SU-DHL-6 (cell line): ENCODE results near the gene MED12L.

ENCODE experiments used
- H2AFZ ChIP-seq: fragments of 200-600 bp; sonication (generic); 2 replicates; pipeline ENCODE4 v1.6.1; 2014; ENCODE audit warnings: low read depth, mild to moderate bottlenecking, moderate library complexity, mixed read lengths, antibody characterized with exemption, low read length; ENCODE audit not compliant: severe bottlenecking
- H3F3A ChIP-seq: fragments of 200-600 bp; shearing (Covaris generic); 2 replicates; pipeline ENCODE4 v1.6.0; 2016; ENCODE audit warnings: antibody characterized with exemption, mild to moderate bottlenecking; ENCODE audit not compliant: insufficient read depth
- H3K27ac ChIP-seq: fragments of 200-600 bp; sonication (generic); 2 replicates; pipeline ENCODE4 v1.5.1; 2016; ENCODE audit warnings: low read depth, mild to moderate bottlenecking, low read length, moderate library complexity, mixed read lengths
- H3K27me3 ChIP-seq: fragments of 200-600 bp; sonication (generic), shearing (Covaris generic); 2 replicates; pipeline ENCODE4 v1.6.0; 2014; ENCODE audit warnings: mild to moderate bottlenecking, low read length
- H3K36me3 ChIP-seq: fragments of 200-600 bp; sonication (generic); 2 replicates; pipeline ENCODE4 v1.6.1; 2014; ENCODE audit warnings: mild to moderate bottlenecking, low read length, mixed read lengths
- H3K4me2 ChIP-seq: fragments of 300-600, 200-600 bp; shearing (Covaris generic), sonication (generic); 2 replicates; pipeline ENCODE4 v1.6.0; 2014; ENCODE audit warnings: low read length, low read depth, mild to moderate bottlenecking; ENCODE audit not compliant: poor library complexity, severe bottlenecking
- H3K4me3 ChIP-seq: fragments of 200-600 bp; sonication (generic); 2 replicates; pipeline ENCODE4 v1.5.1; 2014; ENCODE audit warnings: antibody characterized with exemption, low read length, mild to moderate bottlenecking, mixed read lengths; ENCODE audit not compliant: insufficient read depth, poor library complexity, severe bottlenecking
- H3K79me2 ChIP-seq: fragments of 200-600 bp; sonication (generic); 2 replicates; pipeline ENCODE4 v1.6.1; 2014; ENCODE audit warnings: mild to moderate bottlenecking, low read length, moderate library complexity; ENCODE audit not compliant: insufficient read depth
- H3K9ac ChIP-seq: fragments of 200-600 bp; sonication (generic); 2 replicates; pipeline ENCODE4 v1.7.0; 2014; ENCODE audit warnings: mild to moderate bottlenecking, low read length
- H3K9me2 ChIP-seq: fragments of 200-600 bp; sonication (generic); replicated peaks from 2 replicates; pipeline ENCODE4 v1.6.1; 2014; ENCODE audit warnings: low read length; ENCODE audit not compliant: insufficient read depth
- H3K9me3 ChIP-seq: fragments of 200-600 bp; sonication (generic); 2 replicates; pipeline ENCODE4 v1.6.1; 2014; ENCODE audit warnings: low read length, mixed read lengths; ENCODE audit not compliant: insufficient read depth
- H4K20me1 ChIP-seq: fragments of 200-600 bp; sonication (generic); 2 replicates; pipeline ENCODE4 v1.6.1; 2014; ENCODE audit warnings: low read depth, mild to moderate bottlenecking, antibody characterized with exemption, low read length, moderate library complexity, mixed read lengths
- EZH2phosphoT487 ChIP-seq: fragments of 200-600 bp; sonication (generic), shearing (Covaris generic); conservative IDR thresholded peaks from 2 replicates; pipeline ENCODE4 v1.6.1; 2018; ENCODE audit warnings: mild to moderate bottlenecking, antibody characterized with exemption, low read length, moderate library complexity, mixed read lengths
- TF ChIP-seq, protein P1 (sequence below): fragments of 200-600 bp; sonication (generic); IDR thresholded peaks from one replicate; pipeline ENCODE4 v1.5.1; 2017; ENCODE audit warnings: antibody characterized with exemption, mild to moderate bottlenecking, low read length, moderate library complexity; ENCODE audit not compliant: insufficient read depth, poor library complexity, severe bottlenecking

MED12L gene

DNA sequence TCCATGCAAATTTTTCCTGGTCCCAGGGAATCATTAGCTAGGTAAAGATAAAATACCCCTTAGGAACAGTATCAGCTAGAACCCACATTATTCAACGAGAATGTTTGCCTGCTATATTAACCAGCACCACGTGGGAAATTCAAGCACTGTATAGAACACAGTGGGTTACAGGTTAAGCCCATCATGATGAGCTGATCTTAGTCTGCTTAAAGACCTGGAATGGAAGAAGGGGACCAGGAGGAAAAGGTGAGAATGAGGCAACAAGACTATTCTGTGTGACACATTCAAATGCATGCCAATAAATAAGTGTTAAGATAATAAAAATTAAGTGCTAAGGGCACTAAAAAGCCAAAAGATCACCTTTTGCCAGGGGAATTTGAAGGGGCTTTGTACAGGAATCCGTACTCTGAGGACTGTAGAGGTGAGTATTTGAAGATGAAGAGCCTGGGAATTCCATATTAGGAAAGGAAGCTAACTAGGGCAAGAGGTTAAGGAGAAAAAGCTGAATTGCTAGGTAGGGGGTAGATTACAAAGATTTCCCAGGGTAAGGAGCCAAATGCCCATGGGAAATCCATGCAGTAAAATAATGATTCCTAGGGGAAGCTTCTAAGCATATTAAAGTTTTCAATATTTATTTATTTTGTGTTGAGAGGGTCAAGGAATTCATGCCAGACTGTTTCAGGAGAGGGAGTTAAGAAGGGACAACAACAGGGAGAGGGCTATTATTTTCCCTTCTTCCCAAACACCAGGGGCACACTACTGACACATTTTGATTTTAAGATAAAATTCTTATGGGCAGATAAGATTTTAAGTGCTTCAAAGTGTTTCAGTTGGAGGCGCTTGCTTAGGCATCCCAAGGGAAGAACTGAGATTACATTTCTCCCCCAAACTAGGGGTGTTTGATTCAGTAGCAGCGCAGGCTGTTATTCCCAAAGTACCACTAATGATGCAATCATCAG lies 2.3 kb upstream of the MED12L start:
- peaks cover 1% of the 10 kb centered on the region; the same call in 1 of the 2 replicates for H3K36me3 ChIP-seq
- H2AFZ ChIP-seq = no peak overlapping the region
- H4K20me1 ChIP-seq = no peaks in the 10 kb centered on the region
- H3K9ac ChIP-seq = no peak overlapping the region
- no peak overlapping the region for H3K4me2 ChIP-seq
- no peaks in the 10 kb centered on the region for H3F3A ChIP-seq
- TF ChIP-seq, protein P1, sequence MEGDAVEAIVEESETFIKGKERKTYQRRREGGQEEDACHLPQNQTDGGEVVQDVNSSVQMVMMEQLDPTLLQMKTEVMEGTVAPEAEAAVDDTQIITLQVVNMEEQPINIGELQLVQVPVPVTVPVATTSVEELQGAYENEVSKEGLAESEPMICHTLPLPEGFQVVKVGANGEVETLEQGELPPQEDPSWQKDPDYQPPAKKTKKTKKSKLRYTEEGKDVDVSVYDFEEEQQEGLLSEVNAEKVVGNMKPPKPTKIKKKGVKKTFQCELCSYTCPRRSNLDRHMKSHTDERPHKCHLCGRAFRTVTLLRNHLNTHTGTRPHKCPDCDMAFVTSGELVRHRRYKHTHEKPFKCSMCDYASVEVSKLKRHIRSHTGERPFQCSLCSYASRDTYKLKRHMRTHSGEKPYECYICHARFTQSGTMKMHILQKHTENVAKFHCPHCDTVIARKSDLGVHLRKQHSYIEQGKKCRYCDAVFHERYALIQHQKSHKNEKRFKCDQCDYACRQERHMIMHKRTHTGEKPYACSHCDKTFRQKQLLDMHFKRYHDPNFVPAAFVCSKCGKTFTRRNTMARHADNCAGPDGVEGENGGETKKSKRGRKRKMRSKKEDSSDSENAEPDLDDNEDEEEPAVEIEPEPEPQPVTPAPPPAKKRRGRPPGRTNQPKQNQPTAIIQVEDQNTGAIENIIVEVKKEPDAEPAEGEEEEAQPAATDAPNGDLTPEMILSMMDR = no peak
- TF ChIP-seq EZH2phosphoT487 = no peak
- no peaks in the 10 kb centered on the region for H3K9me2 ChIP-seq
- no peaks in the 10 kb centered on the region for H3K9me3 ChIP-seq
- H3K27ac ChIP-seq = no peak overlapping the region
- H3K4me3 ChIP-seq = no peak overlapping the region
- H3K27me3 ChIP-seq = no peaks in the 10 kb centered on the region
- peaks cover 11% of the 10 kb centered on the region; the same call in 1 of the 2 replicates for H3K79me2 ChIP-seq

DNA sequence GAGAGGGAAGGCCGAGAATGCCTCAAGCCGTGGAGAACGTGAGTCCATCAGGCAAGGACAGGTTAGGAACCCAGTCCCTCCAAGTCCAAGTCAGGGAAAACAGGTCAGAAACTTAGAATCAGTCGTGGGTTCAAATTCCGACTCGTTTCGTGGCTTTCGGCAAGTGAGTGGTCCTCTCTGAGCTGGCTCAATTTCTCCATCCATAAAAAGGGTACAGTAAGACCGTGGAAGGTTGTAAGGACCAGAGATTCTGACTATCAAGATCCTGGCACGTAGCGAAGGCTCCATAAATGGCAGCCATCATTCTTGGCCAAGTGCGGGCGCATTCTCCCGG lies 604 bp upstream of the MED12L start:
- Histone ChIP-seq H3K36me3 (peaks cover 4% of the 10 kb centered on the region; the same call in 1 of the 2 replicates), H3K27ac (no peak overlapping the region), H3K4me2 (peak overlapping the region; percentile 50), H3K9ac (peak overlapping the region; percentile 90), H3K79me2 (peaks cover 19% of the 10 kb centered on the region; the same call in 1 of the 2 replicates), H3K4me3 (peak overlapping the region; percentile 72), H3K9me3 (no peaks in the 10 kb centered on the region), H3F3A (no peaks in the 10 kb centered on the region), H3K27me3 (no peaks in the 10 kb centered on the region), H3K9me2 (no peaks in the 10 kb centered on the region), H2AFZ (peak overlapping the region; percentile 97), H4K20me1 (no peaks in the 10 kb centered on the region)
- TF ChIP-seq, protein P1 = no peak
- TF ChIP-seq EZH2phosphoT487 = no peak

DNA sequence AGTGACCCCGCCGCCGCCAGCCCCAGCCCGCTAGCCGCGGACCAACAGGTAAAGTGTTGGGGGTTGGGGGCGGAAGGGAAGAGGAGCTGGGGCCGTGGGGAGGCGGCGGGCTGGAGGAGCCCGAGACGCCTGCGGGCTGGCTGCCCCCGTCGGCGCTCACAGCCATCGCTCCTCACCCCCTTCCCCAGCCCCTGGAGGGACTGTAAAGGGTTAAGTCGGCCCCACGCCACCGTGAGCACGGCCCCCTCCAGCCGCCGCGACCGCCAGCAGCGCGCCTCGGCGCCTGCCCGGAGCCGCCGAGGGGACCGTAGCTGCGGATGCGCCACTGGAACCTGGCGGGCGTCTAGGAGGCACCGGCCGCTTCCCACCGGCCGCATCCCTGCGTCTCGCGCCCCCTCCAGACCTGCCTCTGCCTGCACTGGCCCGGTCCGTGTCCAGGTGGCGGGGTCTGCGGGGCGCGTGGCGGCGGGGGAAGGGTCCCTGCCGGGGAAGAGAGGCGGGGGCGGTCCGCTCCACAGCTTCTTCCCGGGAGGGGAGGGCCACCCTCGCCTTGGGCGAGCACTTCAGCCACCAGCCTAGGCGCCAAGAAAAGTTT lies 522 bp downstream of the MED12L start:
- Histone ChIP-seq H3K27me3 (no peaks in the 10 kb centered on the region), H3K27ac (peak overlapping the region; percentile 56), H3K9me2 (no peaks in the 10 kb centered on the region), H3F3A (no peaks in the 10 kb centered on the region), H3K79me2 (peaks cover 19% of the 10 kb centered on the region; the same call in 1 of the 2 replicates), H3K4me3 (peak overlapping the region; percentile 72), H2AFZ (peak overlapping the region; percentile 97), H3K9ac (peak overlapping the region; percentile 90), H3K36me3 (peaks cover 4% of the 10 kb centered on the region; the same call in 1 of the 2 replicates), H3K4me2 (peak overlapping the region; percentile 50), H3K9me3 (no peaks in the 10 kb centered on the region), H4K20me1 (no peaks in the 10 kb centered on the region)
- no peak for TF ChIP-seq EZH2phosphoT487
- TF ChIP-seq, protein P1 = no peak
